ENCODE results near the gene MRPS10.
A peak's percentile ranks its signal among the peaks of the same experiment; 100 is the strongest.

Gene MRPS10

DNA sequence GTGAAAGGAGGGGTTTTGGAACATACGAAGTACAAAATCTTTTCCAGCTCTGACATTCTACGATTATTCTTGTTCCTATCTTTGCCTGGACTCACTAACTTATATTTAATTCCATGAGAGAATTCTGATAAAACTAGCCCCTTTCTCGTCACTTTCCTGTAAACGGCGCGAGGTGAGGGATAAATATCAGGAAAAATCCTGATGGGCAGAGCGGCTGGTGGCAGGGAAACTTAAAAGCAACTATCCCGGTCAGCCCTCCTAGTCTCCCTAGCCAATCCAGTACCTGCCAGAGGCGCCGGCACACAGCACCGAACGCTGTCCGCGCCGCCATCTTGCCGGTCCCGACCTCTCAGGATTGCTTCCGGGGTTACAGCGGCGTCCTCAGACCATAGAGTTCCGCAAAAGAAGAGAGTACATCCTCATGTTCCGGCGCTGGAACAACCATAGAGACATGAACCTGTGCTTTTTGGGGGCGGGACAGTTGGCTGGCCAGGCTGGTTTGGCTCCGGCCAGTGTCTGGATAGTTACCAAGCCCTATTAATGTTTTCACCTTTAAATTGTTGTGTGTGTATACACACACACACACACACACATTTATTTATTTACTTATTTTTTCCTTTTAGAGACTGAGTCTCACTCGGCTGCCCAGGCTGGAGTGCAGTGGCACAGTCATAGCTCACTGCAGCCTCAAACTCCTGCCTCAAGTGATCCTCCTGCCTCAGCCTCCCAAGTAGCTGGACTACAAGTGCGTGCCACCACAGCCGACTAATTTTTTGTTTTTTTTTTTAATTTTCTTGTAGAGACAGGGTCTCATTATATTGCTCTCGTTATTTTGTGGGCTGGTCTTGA, at the start of gene MRPS10:
TSS of gene MRPS10 (minus strand) at position 343 of the 849 bp plus-strand sequence. CDS start at position 331, 12 bp downstream.
- DNase-seq (ENCODE audit: low spot score in 2 of 2), result peak; percentile 95 to 96
- no peaks in the 10 kb centered on the region for H3K27me3 ChIP-seq (ENCODE audit: low read depth)
- H3K36me3 ChIP-seq (replicated peaks), result peaks cover 15% of the 10 kb centered on the region
- peaks cover 5% of the 10 kb centered on the region; the same call in 1 of the 2 replicates for H3K4me1 ChIP-seq
- peak within 1 kb of the TSS; percentile 75 for H3K4me3 ChIP-seq
- in situ Hi-C loops (cut with MboI; ENCODE audit: low sequenced_read_pairs), result loop anchor here (5.0 to 25.0 kb wide), 2 partner anchors 140 to 670 kb away; partner anchors contain the start of gene RPL7L1
- H3K9me3 ChIP-seq, result no peaks in the 10 kb centered on the region

DNA sequence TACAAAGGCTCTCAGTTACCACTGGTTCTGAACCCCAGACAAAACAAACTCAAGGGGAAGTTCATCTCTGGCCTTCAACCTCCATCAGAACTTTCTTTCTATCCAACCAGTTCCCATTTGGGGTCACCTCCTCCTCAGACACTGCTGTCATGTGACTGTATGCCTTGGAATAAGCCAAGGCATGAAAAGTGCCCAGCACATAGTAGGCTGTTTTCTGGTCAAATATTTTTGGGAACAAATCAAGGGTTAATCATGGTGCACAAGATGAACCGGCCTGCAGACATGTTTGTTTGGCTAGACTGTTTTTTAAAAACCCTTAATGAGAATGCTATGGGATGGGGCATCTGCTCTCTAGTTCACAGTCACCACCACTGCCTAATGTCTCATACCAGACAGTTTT, 48.9 kb upstream of the MRPS10 start:
- Histone ChIP-seq H3K4me1 (peaks cover 10% of the 10 kb centered on the region), H3K4me3 (no peak overlapping the region), H3K36me3 (replicated peaks) (peaks cover under 1% of the 10 kb centered on the region), H3K9me3 (no peaks in the 10 kb centered on the region), H3K27me3 (ENCODE audit: low read depth) (no peaks in the 10 kb centered on the region)
- DNase-seq (ENCODE audit: low spot score in 2 of 2), result no peak
- in situ Hi-C loops (cut with MboI; ENCODE audit: low sequenced_read_pairs), result loop anchor here (25.0 kb wide), 1 partner anchor 271 kb away; no protein-coding TSS in a partner anchor

DNA sequence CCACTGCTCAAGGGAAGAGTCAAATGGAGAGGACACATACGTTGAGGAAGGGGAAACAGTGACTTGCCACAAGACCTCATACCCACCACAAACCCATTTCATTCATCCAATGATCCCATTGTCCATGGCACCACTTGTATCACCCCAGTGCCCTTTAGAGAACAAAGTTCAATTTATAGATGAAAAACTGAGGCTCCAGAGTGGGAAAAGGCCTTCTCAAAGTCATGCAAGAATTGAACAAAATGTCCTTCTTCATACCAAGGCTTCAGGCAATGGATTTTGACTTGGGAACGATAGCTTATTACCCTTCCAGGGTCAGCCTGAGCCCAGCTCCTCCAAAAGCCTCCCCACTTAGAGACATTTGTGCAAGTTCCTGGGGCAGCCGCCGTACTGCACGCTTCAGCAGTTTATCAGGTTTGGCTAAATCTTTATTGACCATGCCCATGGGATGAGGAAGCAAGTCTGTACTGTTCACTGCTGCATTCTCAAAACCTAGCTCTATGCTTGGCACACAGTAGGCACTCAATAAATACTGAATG, 47.3 kb upstream of the MRPS10 start:
- Histone ChIP-seq H3K27me3 (ENCODE audit: low read depth) (no peaks in the 10 kb centered on the region), H3K4me3 (no peak overlapping the region), H3K9me3 (no peaks in the 10 kb centered on the region), H3K36me3 (replicated peaks) (peaks cover 6% of the 10 kb centered on the region), H3K4me1 (peaks cover 4% of the 10 kb centered on the region)
- no peak for DNase-seq (ENCODE audit: low spot score in 2 of 2)
- in situ Hi-C loops (cut with MboI; ENCODE audit: low sequenced_read_pairs), result loop anchor here (25.0 kb wide), 1 partner anchor 272 kb away; no protein-coding TSS in a partner anchor

DNA sequence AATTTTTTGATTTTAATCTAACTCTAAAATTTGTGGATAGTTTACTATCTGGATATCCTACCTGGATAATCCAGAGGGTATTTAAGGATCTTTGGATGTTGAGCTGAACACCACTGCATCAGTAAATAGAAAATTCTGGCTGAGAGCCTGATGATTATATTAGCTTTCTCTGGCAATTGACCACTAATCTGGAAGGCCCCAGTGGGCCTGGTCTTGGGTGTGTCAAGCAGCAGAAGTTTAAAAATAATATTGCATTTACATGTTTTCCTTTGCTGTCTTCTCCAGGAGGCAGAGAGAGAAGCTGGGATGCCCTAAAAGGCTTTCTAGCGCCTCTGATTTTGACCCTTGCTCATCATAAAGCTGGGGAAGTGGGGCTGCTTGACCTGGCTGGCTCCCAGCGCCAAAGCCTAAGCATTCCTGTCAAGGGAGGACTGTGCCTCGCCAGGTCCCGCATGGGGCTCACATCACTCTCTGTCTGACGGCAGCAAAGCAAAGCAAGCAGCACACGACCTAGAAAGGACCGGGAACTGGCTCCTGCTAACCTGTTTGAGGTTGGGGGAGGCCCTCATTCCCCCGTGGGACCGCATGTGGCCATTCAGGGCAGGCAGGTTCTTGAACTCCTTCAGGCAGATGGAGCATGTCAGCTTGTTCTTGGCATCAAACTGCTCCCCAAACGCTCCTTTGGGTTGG, 46.6 kb upstream of the MRPS10 start:
- no peak for DNase-seq (ENCODE audit: low spot score in 2 of 2)
- Histone ChIP-seq H3K9me3 (no peaks in the 10 kb centered on the region), H3K4me3 (no peak overlapping the region), H3K36me3 (replicated peaks) (peaks cover 6% of the 10 kb centered on the region), H3K4me1 (no peaks in the 10 kb centered on the region), H3K27me3 (ENCODE audit: low read depth) (no peaks in the 10 kb centered on the region)
- in situ Hi-C loops (cut with MboI; ENCODE audit: low sequenced_read_pairs), result loop anchor here (25.0 kb wide), 1 partner anchor 273 kb away; no protein-coding TSS in a partner anchor

DNA sequence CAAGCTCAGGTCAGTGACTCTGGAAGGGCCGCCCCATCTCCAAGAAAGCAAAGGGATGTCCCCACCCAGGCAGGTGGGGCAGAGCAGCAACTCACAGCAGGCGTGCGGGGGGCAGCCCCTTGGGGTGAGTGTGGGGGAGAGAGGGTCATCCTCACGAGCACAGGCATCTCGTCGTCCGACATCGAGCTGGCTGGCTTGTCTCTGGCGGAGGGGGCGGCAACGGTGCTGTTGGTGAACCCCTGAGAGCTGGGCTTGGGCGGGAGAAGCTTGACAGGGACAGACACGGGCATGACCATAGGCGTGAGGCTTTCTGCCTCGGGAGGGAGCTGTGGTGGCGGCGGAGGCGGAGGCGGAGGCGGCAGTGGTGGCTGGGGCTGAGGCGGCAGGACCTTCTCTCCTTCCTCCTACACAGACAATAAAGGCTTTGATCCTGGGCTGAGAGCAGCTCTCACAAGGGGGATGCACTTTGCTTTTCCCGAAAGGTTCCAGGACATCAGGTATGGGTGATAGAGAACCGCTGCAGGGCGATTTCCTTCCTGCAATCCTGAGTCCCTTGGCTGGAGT, 45.6 kb upstream of the MRPS10 start:
- H3K4me3 ChIP-seq, result no peak overlapping the region
- H3K9me3 ChIP-seq, result no peaks in the 10 kb centered on the region
- in situ Hi-C loops (cut with MboI; ENCODE audit: low sequenced_read_pairs), result loop anchor here (25.0 kb wide), 1 partner anchor 274 kb away; no protein-coding TSS in a partner anchor
- no peaks in the 10 kb centered on the region for H3K4me1 ChIP-seq
- H3K36me3 ChIP-seq (replicated peaks), result peaks cover 6% of the 10 kb centered on the region
- H3K27me3 ChIP-seq (ENCODE audit: low read depth), result no peaks in the 10 kb centered on the region
- no peak for DNase-seq (ENCODE audit: low spot score in 2 of 2)

DNA sequence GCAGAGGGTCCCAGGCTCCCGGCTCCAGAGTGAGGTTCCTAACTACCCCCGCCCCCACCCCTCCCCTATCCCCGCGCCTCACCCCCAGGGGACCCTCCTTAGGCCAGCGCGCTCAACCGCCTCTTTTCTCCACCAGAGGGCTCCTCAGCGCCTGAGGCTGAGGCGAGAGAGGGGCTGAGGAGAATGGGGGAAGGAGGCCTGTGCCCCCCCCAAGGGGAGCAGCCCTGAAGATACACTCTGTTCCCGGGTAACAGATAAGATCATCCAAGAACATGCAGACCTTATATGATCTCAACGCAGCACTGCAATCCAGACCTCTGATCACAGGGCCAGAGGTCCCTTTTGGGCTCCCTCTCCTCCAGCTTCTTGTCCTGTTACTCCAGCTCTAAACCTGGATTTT, 43.3 kb upstream of the MRPS10 start:
- H3K27me3 ChIP-seq (ENCODE audit: low read depth), result no peaks in the 10 kb centered on the region
- no peak overlapping the region for H3K4me3 ChIP-seq
- in situ Hi-C loops (cut with MboI; ENCODE audit: low sequenced_read_pairs), result loop anchor here (25.0 kb wide), 1 partner anchor 276 kb away; no protein-coding TSS in a partner anchor
- DNase-seq (ENCODE audit: low spot score in 2 of 2), result peak in 1 of 2 experiments; percentile 68
- H3K4me1 ChIP-seq, result no peaks in the 10 kb centered on the region
- H3K36me3 ChIP-seq (replicated peaks), result peaks cover 17% of the 10 kb centered on the region
- no peaks in the 10 kb centered on the region for H3K9me3 ChIP-seq

DNA sequence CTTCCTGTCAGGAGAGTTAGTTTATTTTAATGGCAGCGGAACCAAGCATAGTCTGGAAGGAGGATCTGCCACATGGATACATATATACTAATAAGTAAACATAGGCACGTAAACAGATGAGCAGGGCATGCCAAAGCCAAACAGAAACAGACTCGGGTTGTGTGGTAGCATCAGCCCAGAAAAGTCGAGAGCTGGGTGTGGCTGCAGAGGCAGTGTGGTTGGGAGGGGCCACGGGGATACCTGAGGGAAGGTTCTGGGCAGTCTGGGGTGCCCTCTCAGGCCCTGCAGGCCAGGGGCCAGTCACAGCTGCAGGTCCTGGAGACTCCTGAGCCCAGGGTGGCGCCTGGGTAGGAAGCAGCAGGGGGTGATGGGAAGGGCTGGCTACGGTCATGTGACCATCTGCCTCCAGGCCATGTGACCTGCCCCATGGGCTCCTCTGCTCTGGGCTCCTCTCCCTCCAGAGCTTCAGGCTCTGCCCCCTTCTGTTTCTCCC, 42.8 kb upstream of the MRPS10 start:
- DNase-seq (ENCODE audit: low spot score in 2 of 2), result peak in 1 of 2 experiments; percentile 50
- Histone ChIP-seq H3K9me3 (no peaks in the 10 kb centered on the region), H3K27me3 (ENCODE audit: low read depth) (no peaks in the 10 kb centered on the region), H3K4me1 (no peaks in the 10 kb centered on the region), H3K4me3 (no peak overlapping the region), H3K36me3 (replicated peaks) (peaks cover 17% of the 10 kb centered on the region)
- in situ Hi-C loops (cut with MboI; ENCODE audit: low sequenced_read_pairs), result loop anchor here (25.0 kb wide), 1 partner anchor 277 kb away; no protein-coding TSS in a partner anchor

DNA sequence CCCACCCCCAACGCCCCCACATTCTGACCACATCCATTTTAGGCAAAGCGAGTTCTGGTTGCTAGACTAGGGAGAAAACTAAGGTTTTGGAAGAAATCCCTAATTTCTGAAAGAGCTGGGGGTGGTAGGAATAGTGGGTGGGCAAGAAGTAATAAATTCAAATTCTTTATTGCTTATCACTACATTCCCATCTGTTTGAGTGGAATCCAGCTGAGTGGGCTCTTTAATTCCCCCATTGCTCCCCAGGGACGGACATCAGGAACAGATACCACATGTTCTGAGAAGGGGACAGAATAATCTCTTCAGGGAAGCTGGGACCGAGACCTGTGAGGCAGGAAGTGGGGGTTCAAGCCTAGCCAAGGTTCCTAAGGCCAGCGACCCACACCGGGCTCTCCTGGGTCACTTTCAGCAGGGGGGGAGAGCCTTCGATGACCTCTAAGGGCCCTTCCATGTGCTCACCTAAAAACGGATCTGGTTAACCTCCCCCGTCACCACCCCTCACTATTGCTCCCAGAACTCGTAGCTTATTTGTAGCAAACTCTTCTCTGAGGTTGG, 42.3 kb upstream of the MRPS10 start:
- Histone ChIP-seq H3K27me3 (ENCODE audit: low read depth) (no peaks in the 10 kb centered on the region), H3K4me3 (no peak overlapping the region), H3K9me3 (no peaks in the 10 kb centered on the region), H3K36me3 (replicated peaks) (peaks cover 17% of the 10 kb centered on the region), H3K4me1 (no peaks in the 10 kb centered on the region)
- no peak for DNase-seq (ENCODE audit: low spot score in 2 of 2)
- in situ Hi-C loops (cut with MboI; ENCODE audit: low sequenced_read_pairs), result loop anchor here (25.0 kb wide), 1 partner anchor 277 kb away; no protein-coding TSS in a partner anchor

DNA sequence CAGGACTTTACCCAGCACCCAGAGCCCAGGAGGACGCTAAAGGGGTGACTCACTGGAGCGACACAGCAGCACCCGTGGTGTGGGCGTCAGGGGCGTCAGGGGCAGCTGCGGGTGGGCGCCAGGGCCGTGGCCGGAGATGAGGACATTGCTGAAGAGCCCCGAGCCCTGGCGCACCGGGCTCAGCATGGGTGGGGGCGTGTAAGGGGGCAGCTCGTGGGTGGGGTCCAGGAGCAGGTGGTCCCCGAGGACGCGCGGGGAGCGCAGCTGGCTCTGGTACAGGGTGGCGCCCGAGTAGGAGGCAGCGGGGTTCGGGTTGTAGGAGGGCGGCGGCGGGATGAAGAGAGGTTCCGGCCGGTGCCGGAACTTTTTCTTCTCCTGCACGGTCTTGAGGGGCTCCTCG, 41.6 kb upstream of the MRPS10 start:
- Histone ChIP-seq H3K9me3 (no peaks in the 10 kb centered on the region), H3K4me3 (no peak overlapping the region), H3K4me1 (no peaks in the 10 kb centered on the region), H3K36me3 (replicated peaks) (peaks cover 24% of the 10 kb centered on the region), H3K27me3 (ENCODE audit: low read depth) (no peaks in the 10 kb centered on the region)
- in situ Hi-C loops (cut with MboI; ENCODE audit: low sequenced_read_pairs), result loop anchor here (25.0 kb wide), 1 partner anchor 278 kb away; no protein-coding TSS in a partner anchor
- DNase-seq (ENCODE audit: low spot score in 2 of 2), result no peak

DNA sequence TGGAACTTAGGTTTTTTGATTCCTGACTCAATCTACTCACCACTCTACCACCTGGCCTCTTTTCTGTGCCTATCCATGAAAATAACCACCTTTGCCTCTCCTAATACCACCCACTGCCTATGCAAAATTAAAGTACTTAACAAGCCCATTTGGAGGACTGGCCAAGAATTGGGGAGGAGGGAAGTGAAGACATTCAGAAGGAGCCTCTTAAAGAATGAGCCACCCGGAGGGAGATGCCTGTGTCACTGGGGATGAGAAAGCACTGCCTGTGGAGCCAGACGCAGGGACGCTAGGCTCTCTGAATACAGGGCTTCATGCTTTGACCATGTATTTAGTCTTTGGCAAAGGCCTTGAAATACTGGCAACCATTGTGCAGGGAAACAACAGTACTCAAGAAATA, 40.0 kb upstream of the MRPS10 start:
- Histone ChIP-seq H3K27me3 (ENCODE audit: low read depth) (no peaks in the 10 kb centered on the region), H3K4me1 (no peaks in the 10 kb centered on the region), H3K9me3 (no peaks in the 10 kb centered on the region), H3K4me3 (no peak overlapping the region), H3K36me3 (replicated peaks) (peaks cover 40% of the 10 kb centered on the region)
- in situ Hi-C loops (cut with MboI; ENCODE audit: low sequenced_read_pairs), result loop anchor here (25.0 kb wide), 1 partner anchor 280 kb away; no protein-coding TSS in a partner anchor
- no peak for DNase-seq (ENCODE audit: low spot score in 2 of 2)

DNA sequence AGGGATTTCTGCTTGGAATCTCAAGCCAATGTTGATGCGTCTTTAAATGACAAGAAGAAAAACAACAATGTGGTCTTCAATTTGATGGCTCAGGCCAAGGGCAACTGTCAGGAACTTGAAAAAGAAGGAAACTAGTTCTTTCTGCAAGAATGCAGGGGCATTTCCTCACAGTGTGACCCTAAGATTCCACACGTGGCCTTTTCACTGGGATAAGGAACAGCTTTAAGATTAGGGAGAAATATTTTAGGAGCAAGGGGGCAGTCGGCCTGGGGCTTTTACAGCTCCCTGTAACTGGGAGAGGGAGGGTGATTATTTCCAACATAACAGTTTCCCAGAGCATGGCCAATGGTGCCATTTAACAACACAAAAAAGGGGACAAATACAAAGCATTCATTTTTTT, 39.4 kb upstream of the MRPS10 start:
- no peak for DNase-seq (ENCODE audit: low spot score in 2 of 2)
- Histone ChIP-seq H3K9me3 (no peaks in the 10 kb centered on the region), H3K27me3 (ENCODE audit: low read depth) (no peaks in the 10 kb centered on the region), H3K4me3 (no peak overlapping the region), H3K36me3 (replicated peaks) (peaks cover 46% of the 10 kb centered on the region), H3K4me1 (no peaks in the 10 kb centered on the region)
- in situ Hi-C loops (cut with MboI; ENCODE audit: low sequenced_read_pairs), result loop anchor here (25.0 kb wide), 1 partner anchor 280 kb away; no protein-coding TSS in a partner anchor

DNA sequence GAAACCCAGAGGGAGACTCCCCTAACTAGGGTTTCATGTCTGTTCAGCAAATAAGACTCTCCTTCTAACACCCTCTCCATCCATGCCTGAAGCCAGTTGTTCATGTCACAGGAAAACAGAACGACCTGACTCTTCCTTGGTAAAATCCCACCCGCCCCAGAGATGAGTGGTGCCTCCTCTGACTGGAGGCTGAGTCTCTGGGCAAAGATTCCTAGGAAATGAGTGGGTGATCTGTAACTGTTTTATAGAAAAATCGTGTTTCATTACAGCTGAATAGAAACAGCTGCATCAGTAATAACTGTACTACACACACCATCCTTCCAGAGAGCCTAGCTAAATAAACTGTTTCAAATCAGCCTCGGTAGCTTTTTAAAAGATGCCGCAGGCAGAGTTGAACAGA, 37.4 kb upstream of the MRPS10 start:
- DNase-seq (ENCODE audit: low spot score in 2 of 2), result no peak
- H3K4me1 ChIP-seq, result no peaks in the 10 kb centered on the region
- H3K4me3 ChIP-seq, result no peak overlapping the region
- peaks cover 43% of the 10 kb centered on the region for H3K36me3 ChIP-seq (replicated peaks)
- no peaks in the 10 kb centered on the region for H3K27me3 ChIP-seq (ENCODE audit: low read depth)
- in situ Hi-C loops (cut with MboI; ENCODE audit: low sequenced_read_pairs), result loop anchor here (25.0 kb wide), 1 partner anchor 282 kb away; no protein-coding TSS in a partner anchor
- H3K9me3 ChIP-seq, result no peaks in the 10 kb centered on the region

DNA sequence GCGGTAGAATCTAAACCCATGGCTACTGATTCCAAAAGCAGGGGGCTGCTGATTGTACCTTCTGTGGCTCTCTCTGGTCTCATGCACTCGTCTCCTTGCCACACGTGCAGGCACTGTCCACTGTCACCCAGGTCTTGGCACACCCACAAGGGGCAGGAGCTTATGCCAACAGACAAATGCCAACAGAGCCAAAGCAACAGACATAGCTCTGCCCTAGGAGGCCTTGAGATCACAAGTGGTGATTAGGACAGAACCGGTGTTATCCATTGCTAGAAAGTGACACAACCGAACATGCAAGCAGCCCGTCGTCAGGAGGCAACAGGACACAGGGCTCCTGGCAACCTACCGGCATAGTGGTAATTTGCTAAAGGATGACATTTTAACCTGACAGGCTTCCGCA, 36.8 kb upstream of the MRPS10 start:
- H3K9me3 ChIP-seq, result no peaks in the 10 kb centered on the region
- in situ Hi-C loops (cut with MboI; ENCODE audit: low sequenced_read_pairs), result loop anchor here (25.0 kb wide), 1 partner anchor 283 kb away; no protein-coding TSS in a partner anchor
- H3K4me1 ChIP-seq, result no peaks in the 10 kb centered on the region
- peaks cover 48% of the 10 kb centered on the region for H3K36me3 ChIP-seq (replicated peaks)
- no peak for DNase-seq (ENCODE audit: low spot score in 2 of 2)
- H3K4me3 ChIP-seq, result no peak overlapping the region
- H3K27me3 ChIP-seq (ENCODE audit: low read depth), result no peaks in the 10 kb centered on the region

Data from HAP-1 (cell line).